Tibial nerve (tissue), 4 donors: ENCODE data around the gene LTC4S.

ENCODE experiments used
- CTCF ChIP-seq, 5 experiments: fragments of 200-600 bp in 3 of 5; fragments of 450-650 bp in 2 of 5; sonication (generic) in 3 of 5; IDR thresholded peaks; one replicate each; pipeline ENCODE4 v1.5.1; 2016 to 2019; ENCODE audit warnings: antibody characterized with exemption in 5 of 5, mild to moderate bottlenecking in 3 of 5, moderate library complexity in 2 of 5
- EP300 ChIP-seq, 2 donors: sonication (generic); formaldehyde crosslinking; IDR thresholded peaks; one replicate each; pipeline ENCODE4 v1.6.1; 2017; ENCODE audit warnings: antibody characterized with exemption in 2 of 2, mild to moderate bottlenecking in 1 of 2

DNA sequence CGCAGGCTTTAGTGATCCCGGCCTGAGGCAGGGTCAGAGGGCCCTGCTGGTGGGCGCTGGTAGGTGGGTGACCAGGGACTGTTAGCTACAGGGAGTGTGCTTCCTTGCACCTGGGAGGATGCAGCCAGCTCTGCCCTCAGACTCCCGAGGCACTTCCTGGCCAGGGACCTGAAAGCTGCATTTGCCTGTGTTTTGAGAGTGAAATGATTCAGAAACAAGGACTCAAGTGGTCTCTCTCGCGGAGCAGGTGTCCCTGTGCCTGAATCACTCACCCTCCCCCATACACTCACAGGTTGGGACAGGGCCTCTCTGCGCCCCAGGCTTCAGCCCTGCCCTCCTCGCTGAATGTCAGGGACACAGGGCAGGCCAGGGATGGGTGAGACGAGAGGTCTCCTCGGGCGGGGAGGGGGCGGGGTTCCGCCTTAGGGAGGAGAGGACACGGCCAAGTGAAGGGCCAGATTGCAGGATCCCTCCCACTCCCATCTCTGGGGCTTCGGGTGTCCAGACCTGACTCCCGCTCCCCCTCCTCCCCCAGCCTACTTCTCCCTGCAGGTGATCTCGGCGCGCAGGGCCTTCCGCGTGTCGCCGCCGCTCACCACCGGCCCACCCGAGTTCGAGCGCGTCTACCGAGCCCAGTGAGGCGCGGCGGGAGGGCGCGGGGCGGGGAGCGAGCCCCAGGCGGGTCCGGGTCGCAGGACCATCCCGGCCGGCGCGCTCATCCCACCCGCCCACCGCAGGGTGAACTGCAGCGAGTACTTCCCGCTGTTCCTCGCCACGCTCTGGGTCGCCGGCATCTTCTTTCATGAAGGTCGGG is 1.5 kb downstream of the LTC4S start:
- no peak for TF ChIP-seq CTCF (IDR thresholded peaks at IDR 0.05)
- TF ChIP-seq EP300 (IDR thresholded peaks at IDR 0.05), result no peak
